ENCODE measurements around the gene NFKB2.

Gene NFKB2

DNA sequence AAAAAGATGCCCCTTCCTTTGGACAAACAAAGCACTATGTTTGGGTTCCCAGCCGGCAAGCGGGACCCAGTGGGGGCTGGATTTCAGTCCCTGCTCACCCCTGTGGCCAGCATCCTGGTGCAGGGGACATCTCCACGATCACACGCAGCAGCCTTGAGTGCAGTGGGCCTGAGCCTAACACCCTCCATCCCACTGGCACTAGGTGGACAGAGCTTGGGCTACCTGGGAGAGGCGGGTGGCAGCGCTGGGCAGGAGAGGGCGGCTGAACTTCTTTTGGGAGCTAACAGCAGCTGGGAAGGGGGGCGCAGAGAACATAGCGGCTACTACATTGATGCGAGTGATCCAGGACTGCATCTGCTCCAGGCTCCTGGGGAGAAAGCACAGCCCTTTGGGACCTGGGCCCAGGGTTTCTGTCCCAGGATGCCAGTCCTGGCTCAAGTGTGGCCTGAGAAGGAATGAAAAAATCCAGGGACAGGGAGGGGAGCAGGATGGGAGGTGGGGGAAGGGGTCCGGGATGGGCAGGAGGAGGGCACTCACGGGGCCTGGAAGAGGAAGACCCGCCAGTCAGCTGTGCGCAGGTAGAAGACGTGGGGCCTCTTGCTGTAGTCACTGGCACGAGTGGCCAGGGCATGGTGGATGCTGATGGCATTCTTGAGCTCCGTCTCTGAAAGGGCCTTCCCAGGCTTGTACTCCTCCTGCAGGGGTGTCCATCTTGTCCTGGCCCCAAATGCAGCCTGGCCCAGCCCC lies 9.0 kb downstream of the NFKB2 start:
- no peak for DNase-seq (ENCODE audit: low read depth in 1 of 2, low spot score in 1 of 2)
- H3K27ac ChIP-seq (replicated peaks): no peak overlapping the region
- TF ChIP-seq POLR2AphosphoS5 (IDR thresholded peaks at IDR 0.05; ENCODE audit: low read depth) (no peak), GABPA (IDR thresholded peaks at IDR 0.05; ENCODE audit: low read depth) (no peak), SPI1 (IDR thresholded peaks at IDR 0.05; ENCODE audit: borderline replicate concordance, low read depth) (no peak)
- TF ChIP-seq, protein P1, sequence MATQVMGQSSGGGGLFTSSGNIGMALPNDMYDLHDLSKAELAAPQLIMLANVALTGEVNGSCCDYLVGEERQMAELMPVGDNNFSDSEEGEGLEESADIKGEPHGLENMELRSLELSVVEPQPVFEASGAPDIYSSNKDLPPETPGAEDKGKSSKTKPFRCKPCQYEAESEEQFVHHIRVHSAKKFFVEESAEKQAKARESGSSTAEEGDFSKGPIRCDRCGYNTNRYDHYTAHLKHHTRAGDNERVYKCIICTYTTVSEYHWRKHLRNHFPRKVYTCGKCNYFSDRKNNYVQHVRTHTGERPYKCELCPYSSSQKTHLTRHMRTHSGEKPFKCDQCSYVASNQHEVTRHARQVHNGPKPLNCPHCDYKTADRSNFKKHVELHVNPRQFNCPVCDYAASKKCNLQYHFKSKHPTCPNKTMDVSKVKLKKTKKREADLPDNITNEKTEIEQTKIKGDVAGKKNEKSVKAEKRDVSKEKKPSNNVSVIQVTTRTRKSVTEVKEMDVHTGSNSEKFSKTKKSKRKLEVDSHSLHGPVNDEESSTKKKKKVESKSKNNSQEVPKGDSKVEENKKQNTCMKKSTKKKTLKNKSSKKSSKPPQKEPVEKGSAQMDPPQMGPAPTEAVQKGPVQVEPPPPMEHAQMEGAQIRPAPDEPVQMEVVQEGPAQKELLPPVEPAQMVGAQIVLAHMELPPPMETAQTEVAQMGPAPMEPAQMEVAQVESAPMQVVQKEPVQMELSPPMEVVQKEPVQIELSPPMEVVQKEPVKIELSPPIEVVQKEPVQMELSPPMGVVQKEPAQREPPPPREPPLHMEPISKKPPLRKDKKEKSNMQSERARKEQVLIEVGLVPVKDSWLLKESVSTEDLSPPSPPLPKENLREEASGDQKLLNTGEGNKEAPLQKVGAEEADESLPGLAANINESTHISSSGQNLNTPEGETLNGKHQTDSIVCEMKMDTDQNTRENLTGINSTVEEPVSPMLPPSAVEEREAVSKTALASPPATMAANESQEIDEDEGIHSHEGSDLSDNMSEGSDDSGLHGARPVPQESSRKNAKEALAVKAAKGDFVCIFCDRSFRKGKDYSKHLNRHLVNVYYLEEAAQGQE (IDR thresholded peaks at IDR 0.05; ENCODE audit: insufficient replicate concordance, low read depth): no peak
- TF ChIP-seq, protein P2, sequence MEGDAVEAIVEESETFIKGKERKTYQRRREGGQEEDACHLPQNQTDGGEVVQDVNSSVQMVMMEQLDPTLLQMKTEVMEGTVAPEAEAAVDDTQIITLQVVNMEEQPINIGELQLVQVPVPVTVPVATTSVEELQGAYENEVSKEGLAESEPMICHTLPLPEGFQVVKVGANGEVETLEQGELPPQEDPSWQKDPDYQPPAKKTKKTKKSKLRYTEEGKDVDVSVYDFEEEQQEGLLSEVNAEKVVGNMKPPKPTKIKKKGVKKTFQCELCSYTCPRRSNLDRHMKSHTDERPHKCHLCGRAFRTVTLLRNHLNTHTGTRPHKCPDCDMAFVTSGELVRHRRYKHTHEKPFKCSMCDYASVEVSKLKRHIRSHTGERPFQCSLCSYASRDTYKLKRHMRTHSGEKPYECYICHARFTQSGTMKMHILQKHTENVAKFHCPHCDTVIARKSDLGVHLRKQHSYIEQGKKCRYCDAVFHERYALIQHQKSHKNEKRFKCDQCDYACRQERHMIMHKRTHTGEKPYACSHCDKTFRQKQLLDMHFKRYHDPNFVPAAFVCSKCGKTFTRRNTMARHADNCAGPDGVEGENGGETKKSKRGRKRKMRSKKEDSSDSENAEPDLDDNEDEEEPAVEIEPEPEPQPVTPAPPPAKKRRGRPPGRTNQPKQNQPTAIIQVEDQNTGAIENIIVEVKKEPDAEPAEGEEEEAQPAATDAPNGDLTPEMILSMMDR (IDR thresholded peaks at IDR 0.05; ENCODE audit: insufficient read depth, low read length): no peak

DNA sequence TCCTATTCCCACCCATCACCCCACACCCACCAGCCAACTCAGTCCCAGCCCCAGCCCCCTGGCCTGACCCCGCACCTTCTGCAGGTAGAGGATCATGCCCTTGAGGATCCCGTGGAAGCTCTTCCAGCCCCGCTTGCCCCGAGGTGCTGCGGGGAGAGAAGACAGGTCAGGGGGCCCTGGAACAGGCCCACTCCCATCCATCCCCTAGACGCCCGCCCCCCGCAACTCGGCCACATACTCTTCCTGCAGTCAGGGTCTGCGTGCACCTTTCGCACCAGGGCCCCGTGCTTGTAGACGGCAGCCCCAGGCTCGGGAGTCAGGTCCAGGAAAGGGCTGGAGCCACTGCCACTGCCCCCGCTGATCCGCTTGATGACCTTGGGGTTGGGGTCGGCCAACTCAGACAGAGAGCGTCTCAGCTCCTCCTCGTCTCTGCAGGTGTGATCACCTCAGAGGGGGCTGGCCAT lies 9.6 kb downstream of the NFKB2 start:
- Histone ChIP-seq H3K27me3 (ENCODE audit: insufficient read depth, poor library complexity, severe bottlenecking) (peaks cover 28% of the 10 kb centered on the region), H3K4me3 (replicated peaks; ENCODE audit: insufficient read depth, low read length) (no peak overlapping the region), H3K27ac (replicated peaks) (no peak overlapping the region)
- DNase-seq (ENCODE audit: low read depth in 1 of 2, low spot score in 1 of 2): no peak
- TF ChIP-seq SPI1 (IDR thresholded peaks at IDR 0.05; ENCODE audit: borderline replicate concordance, low read depth) (no peak), GABPA (IDR thresholded peaks at IDR 0.05; ENCODE audit: low read depth) (no peak), POLR2AphosphoS5 (IDR thresholded peaks at IDR 0.05; ENCODE audit: low read depth) (no peak)
- TF ChIP-seq, protein P2 (IDR thresholded peaks at IDR 0.05; ENCODE audit: insufficient read depth, low read length): no peak
- TF ChIP-seq, protein P1 (IDR thresholded peaks at IDR 0.05; ENCODE audit: insufficient replicate concordance, low read depth): no peak

More for the DNA sequence above, 9.0 kb downstream of the NFKB2 start:
- Histone ChIP-seq H3K27me3 (ENCODE audit: insufficient read depth, poor library complexity, severe bottlenecking) (peaks cover 22% of the 10 kb centered on the region), H3K4me3 (replicated peaks; ENCODE audit: insufficient read depth, low read length) (no peak overlapping the region)

DNA sequence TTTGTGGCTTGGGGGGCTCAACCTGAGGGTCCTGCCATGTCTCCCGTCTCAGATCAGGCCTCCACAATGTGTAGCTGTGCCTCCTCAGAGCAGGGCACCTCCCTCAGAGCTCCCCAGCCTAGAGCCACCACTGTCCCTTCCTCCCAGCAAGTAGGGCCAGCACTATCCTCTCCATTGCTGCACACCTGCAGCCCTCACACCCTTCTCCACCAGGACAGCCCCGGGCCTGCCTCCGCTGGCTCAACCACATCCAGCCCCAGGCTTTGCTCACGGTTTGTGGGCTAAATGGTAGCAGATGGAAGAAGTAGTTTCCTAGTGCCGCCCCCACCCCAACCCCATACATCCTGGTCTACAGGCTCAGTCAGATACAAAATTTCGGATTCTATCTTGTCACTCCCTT lies 10.1 kb downstream of the NFKB2 start:
- Histone ChIP-seq H3K27ac (replicated peaks) (no peak overlapping the region), H3K4me3 (replicated peaks; ENCODE audit: insufficient read depth, low read length) (no peak overlapping the region), H3K27me3 (ENCODE audit: insufficient read depth, poor library complexity, severe bottlenecking) (peaks cover 33% of the 10 kb centered on the region)
- TF ChIP-seq SPI1 (IDR thresholded peaks at IDR 0.05; ENCODE audit: borderline replicate concordance, low read depth) (no peak), GABPA (IDR thresholded peaks at IDR 0.05; ENCODE audit: low read depth) (no peak), POLR2AphosphoS5 (IDR thresholded peaks at IDR 0.05; ENCODE audit: low read depth) (no peak)
- TF ChIP-seq, protein P1 (IDR thresholded peaks at IDR 0.05; ENCODE audit: insufficient replicate concordance, low read depth): no peak
- TF ChIP-seq, protein P2 (IDR thresholded peaks at IDR 0.05; ENCODE audit: insufficient read depth, low read length): no peak
- no peak for DNase-seq (ENCODE audit: low read depth in 1 of 2, low spot score in 1 of 2)

Measured in HL-60 (cell line).